ENCODE measurements around the gene NR1D1.

Gene NR1D1

DNA sequence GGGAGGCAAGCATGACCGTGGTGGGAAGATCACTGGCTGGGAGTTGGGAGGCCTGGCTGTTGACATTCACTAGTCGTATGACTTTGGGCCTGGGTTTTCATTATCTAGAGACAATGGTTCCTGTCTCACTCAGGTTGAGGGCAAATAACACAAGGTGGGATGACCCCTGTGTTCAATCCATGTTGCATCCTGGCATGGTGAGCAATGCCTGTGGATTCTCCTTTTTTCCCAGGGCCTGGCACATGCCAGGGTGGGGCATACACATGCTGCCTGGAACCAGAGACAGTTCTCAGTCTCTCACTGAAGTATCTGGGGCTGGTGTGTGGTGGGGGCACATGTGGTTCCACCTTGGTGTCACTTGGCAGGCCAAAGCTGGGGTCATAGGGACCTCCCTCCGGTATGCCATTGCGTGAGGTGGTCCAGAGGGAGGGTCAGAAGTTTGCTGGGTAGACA, 32.2 kb downstream of the NR1D1 start:
- H3K4me3 ChIP-seq (ENCODE audit: insufficient read depth, low read depth, low read length): no peak overlapping the region
- H3K27me3 ChIP-seq (ENCODE audit: control insufficient read depth, insufficient read depth, low read length, poor library complexity, severe bottlenecking): no peaks in the 10 kb centered on the region
- H3K27ac ChIP-seq (ENCODE audit: insufficient read depth, low read depth, low read length, poor library complexity, severe bottlenecking): no peak overlapping the region
- 82 to 85% methylated on average over 4 of the region's 4 CpGs for whole genome bisulfite sequencing, 2 experiments
- no peaks in the 10 kb centered on the region for H3K9me3 ChIP-seq (ENCODE audit: control insufficient read depth, low read length)
- H3K4me1 ChIP-seq (ENCODE audit: control insufficient read depth, insufficient read depth, low read length): peaks cover 78% of the 10 kb centered on the region
- no peaks in the 10 kb centered on the region for H3K36me3 ChIP-seq (ENCODE audit: control insufficient read depth, insufficient read depth, low read length)

DNA sequence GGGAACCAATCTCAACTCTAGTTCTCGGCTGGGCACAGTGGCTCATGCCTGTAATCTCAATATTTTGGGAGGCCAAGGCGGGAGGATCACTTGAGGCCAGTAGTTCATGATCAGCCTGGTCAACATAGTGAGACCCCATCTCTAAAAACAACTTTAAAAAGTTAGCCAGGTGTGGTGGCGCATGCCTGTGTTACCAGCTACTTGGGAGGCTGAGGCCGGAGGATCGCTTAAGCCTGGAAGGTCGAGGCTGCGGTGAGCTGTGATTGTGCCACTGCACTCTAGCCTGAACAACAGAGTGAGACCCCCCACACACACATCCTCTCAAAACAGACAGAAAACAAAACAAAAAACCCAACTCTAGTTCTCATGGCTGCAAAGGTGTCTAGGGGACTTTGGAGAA, 32.7 kb downstream of the NR1D1 start:
- H3K4me3 ChIP-seq (ENCODE audit: insufficient read depth, low read depth, low read length): no peak overlapping the region
- H3K36me3 ChIP-seq (ENCODE audit: control insufficient read depth, insufficient read depth, low read length): no peaks in the 10 kb centered on the region
- no peaks in the 10 kb centered on the region for H3K9me3 ChIP-seq (ENCODE audit: control insufficient read depth, low read length)
- WGBS, 2 experiments: 91 to 95% methylated on average over 7 of the region's 7 CpGs
- peaks cover 73% of the 10 kb centered on the region for H3K4me1 ChIP-seq (ENCODE audit: control insufficient read depth, insufficient read depth, low read length)
- no peaks in the 10 kb centered on the region for H3K27me3 ChIP-seq (ENCODE audit: control insufficient read depth, insufficient read depth, low read length, poor library complexity, severe bottlenecking)
- H3K27ac ChIP-seq (ENCODE audit: insufficient read depth, low read depth, low read length, poor library complexity, severe bottlenecking): no peak overlapping the region

DNA sequence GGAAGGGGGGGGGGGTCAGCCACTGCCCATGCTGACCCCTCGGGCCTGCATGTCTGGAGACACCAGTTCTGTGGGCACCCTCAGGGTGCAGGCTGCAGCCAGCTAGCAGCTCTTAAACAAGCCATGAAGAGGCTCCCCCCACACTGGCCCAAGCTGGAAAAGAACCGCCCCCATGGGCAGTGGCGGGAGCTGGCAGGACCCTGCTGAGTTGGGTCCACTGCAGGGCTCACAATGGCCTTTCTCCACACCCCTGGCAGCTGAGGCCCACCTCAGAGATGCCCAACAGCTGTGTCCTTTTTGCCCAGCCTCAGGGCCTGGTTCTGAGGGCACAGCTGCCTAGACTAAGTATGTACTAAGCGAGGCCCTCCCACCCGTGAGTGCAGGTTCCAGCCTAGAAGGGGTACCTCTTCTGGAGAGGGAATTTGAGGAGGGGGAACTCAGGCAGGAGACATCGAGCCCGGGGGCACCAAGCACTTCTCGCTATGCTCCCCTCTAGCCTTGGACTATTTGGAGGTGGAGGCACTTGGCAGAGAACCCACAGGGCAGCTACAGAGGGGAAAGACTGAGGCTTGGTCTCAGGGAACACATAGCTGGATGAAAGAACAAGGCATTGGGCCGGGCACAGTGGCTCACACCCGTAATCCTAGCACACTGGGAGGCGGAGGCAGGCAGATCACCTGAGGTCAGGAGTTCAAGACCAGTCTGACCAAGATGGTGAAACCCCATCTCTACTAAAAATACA, 34.4 kb downstream of the NR1D1 start:
- Histone ChIP-seq H3K4me1 (ENCODE audit: control insufficient read depth, insufficient read depth, low read length) (peaks cover 69% of the 10 kb centered on the region), H3K36me3 (ENCODE audit: control insufficient read depth, insufficient read depth, low read length) (no peaks in the 10 kb centered on the region), H3K9me3 (ENCODE audit: control insufficient read depth, low read length) (no peaks in the 10 kb centered on the region), H3K27me3 (ENCODE audit: control insufficient read depth, insufficient read depth, low read length, poor library complexity, severe bottlenecking) (peaks cover 4% of the 10 kb centered on the region), H3K4me3 (ENCODE audit: insufficient read depth, low read depth, low read length) (no peak overlapping the region), H3K27ac (ENCODE audit: insufficient read depth, low read depth, low read length, poor library complexity, severe bottlenecking) (no peak overlapping the region)
- 62 to 64% methylated on average over 11 of the region's 11 CpGs for WGBS, 2 experiments

DNA sequence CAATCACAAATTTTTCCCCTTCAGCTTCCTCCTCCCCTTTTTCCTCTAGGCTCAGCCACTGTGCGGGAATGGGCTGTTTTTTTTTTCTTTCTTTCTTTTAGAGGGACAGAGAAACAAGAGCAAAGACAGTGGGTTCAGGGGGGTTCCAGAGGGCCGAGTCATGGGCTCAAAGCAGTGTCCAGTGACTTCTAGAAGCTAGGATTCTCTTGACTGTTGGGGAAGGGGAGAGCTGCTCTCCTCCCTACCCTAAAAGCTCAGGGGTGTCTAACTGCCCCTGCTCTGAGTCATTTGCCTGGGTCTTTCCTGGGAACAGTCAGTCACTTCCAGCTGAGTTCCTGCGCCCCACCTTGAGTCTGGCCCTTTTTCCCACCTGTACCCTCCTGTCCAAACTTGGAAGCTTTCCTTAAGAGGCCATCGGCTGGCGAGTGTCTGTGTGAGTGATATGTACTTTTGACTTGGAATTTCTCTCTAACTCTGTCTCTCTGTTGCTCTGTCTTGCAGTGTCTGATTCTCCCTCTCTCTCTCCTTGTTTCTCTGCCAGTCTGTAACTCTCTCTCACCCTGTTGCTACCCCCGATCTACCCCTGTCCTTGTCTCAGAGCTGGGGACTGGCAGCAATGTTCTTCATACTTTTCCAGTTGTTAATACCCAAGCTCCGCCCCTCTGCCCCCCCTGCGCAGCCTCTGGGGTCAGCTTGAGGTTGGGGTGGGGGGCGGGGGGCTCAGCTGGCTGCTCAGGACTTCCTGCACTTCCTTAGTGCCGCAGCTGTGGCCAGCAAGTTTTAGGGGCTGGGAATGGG, 35.2 kb downstream of the NR1D1 start:
- no peaks in the 10 kb centered on the region for H3K36me3 ChIP-seq (ENCODE audit: control insufficient read depth, insufficient read depth, low read length)

DNA sequence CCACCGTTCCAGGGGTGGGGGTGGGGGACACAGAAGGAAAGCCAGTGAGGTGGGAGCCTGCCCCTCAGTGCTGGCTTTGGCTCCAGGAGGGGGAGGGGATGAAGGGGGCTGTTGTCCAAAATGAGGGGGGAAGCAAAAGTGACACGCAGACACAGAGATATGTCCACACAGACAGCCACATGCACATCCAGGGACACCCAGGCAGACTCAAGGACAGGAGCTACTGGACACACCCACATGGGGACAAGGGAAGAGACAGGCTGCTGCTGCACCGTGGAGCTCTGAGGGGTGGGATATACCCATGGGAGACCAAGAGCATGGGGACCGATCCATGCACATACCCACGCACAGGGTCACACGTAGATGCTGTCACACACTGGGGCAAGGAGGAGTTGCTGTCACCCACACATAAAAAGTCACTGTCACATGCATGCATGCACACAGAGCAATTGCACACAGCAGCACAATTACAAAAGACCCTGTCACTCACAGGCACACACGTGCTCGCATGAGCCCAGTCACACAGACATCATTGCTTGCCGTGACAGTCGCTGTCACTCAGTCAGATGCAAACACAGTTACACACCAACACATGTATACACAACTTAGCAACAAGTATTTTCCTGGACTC, 36.4 kb downstream of the NR1D1 start:
- Histone ChIP-seq H3K27me3 (ENCODE audit: control insufficient read depth, insufficient read depth, low read length, poor library complexity, severe bottlenecking) (peaks cover 4% of the 10 kb centered on the region), H3K27ac (ENCODE audit: insufficient read depth, low read depth, low read length, poor library complexity, severe bottlenecking) (no peak overlapping the region), H3K36me3 (ENCODE audit: control insufficient read depth, insufficient read depth, low read length) (no peaks in the 10 kb centered on the region), H3K4me3 (ENCODE audit: insufficient read depth, low read depth, low read length) (peak overlapping the region; percentile 90), H3K9me3 (ENCODE audit: control insufficient read depth, low read length) (no peaks in the 10 kb centered on the region), H3K4me1 (ENCODE audit: control insufficient read depth, insufficient read depth, low read length) (peaks cover 50% of the 10 kb centered on the region)
- WGBS, 2 experiments: 48 to 53% methylated on average over 10 of the region's 10 CpGs

More for the DNA sequence above, 35.2 kb downstream of the NR1D1 start:
- Histone ChIP-seq H3K4me1 (ENCODE audit: control insufficient read depth, insufficient read depth, low read length) (peaks cover 62% of the 10 kb centered on the region), H3K27ac (ENCODE audit: insufficient read depth, low read depth, low read length, poor library complexity, severe bottlenecking) (peak overlapping the region; percentile 26), H3K9me3 (ENCODE audit: control insufficient read depth, low read length) (no peaks in the 10 kb centered on the region), H3K27me3 (ENCODE audit: control insufficient read depth, insufficient read depth, low read length, poor library complexity, severe bottlenecking) (peaks cover 4% of the 10 kb centered on the region), H3K4me3 (ENCODE audit: insufficient read depth, low read depth, low read length) (peak overlapping the region; percentile 90)
- 18 to 38% methylated on average over 10 of the region's 10 CpGs for WGBS, 2 experiments

DNA sequence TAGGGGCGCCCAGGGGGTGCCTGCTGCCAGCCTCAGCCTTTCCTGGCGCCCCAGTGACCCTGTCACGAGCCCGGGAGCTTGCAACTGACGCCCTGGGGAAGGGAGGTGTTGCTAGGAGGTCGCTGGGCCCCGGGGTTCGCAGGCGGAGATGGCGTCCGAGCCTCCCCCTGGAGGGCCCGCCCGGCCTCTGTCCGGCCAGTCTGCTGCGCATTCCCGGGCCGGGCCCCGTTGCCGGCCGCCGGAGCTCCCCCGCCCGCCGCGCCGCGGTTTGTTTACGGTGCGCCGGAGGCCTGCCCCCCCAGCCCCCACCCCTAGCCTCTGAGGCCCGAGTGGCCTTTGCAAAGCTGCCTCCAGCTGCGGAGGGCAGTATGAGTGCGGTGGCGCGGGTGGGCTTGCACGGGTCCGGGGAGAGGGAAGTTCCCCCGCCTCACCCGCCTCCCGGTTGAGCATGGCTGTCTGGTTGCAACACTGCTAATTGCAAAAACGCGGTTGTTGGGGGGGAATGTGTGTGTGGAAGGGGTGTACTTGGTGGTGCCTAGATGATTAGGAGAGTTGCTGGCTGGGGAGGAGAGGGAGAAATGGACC, 37.1 kb downstream of the NR1D1 start:
- Histone ChIP-seq H3K36me3 (ENCODE audit: control insufficient read depth, insufficient read depth, low read length) (no peaks in the 10 kb centered on the region), H3K4me1 (ENCODE audit: control insufficient read depth, insufficient read depth, low read length) (peaks cover 45% of the 10 kb centered on the region), H3K27me3 (ENCODE audit: control insufficient read depth, insufficient read depth, low read length, poor library complexity, severe bottlenecking) (peaks cover 4% of the 10 kb centered on the region), H3K4me3 (ENCODE audit: insufficient read depth, low read depth, low read length) (peak overlapping the region; percentile 90), H3K27ac (ENCODE audit: insufficient read depth, low read depth, low read length, poor library complexity, severe bottlenecking) (peak overlapping the region; percentile 36), H3K9me3 (ENCODE audit: control insufficient read depth, low read length) (no peaks in the 10 kb centered on the region)
- 0 to 1% methylated on average over 42 of the region's 42 CpGs for WGBS, 2 experiments

DNA sequence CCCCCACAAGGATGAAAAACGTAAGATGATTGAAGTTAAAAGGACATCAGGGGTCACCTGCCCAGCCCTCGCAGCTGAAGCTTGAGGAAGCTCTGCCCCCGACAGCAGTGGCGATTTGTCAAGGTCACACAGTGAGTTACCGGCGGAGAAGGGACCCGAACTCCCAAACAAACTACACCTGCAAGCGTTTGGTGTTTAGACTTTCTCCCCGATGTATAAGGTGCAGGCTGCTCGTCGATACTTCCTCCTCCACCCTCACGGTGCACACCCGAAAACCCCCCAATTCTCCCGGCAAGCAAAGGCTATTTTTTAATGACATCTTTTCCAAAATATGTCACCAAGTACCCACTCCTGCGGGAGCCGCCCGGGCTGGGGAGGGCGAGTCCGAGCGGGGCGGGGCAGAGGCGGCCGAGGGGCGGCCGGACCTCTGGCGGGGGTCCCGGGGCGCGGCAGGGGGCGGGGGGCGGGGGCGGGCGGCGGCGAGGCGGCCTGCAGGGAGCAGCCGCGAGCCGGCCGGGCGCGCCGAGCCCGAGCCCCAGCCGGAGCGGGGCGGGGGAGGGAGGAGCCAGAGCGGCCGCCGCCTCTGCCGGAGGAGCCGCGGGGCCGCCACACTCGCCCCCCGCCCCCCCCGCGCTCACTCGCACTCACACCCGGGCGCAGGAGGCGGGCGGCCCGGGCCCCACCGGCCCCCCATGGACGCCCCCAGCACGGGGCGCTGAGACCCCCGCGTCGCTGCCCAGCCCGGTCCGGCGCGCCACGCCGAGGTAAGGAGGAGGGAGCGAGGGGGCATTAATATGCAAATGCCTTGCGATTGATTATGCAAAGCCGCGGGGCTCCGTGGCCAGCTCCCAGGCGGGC, 37.8 kb downstream of the NR1D1 start, which contains the start of gene THRA:
TSS of gene THRA (plus strand) at position 637 of the 858 bp plus-strand sequence. CDS start 11,524 bp downstream, outside the sequence.
- WGBS, 2 experiments: 1% methylated on average over 83 of the region's 83 CpGs
- Histone ChIP-seq H3K4me1 (ENCODE audit: control insufficient read depth, insufficient read depth, low read length) (peaks cover 41% of the 10 kb centered on the region), H3K9me3 (ENCODE audit: control insufficient read depth, low read length) (no peaks in the 10 kb centered on the region), H3K27ac (ENCODE audit: insufficient read depth, low read depth, low read length, poor library complexity, severe bottlenecking) (peak within 1 kb of the TSS; percentile 36), H3K36me3 (ENCODE audit: control insufficient read depth, insufficient read depth, low read length) (no peaks in the 10 kb centered on the region), H3K27me3 (ENCODE audit: control insufficient read depth, insufficient read depth, low read length, poor library complexity, severe bottlenecking) (peaks cover 4% of the 10 kb centered on the region), H3K4me3 (ENCODE audit: insufficient read depth, low read depth, low read length) (peak within 1 kb of the TSS; percentile 90)

DNA sequence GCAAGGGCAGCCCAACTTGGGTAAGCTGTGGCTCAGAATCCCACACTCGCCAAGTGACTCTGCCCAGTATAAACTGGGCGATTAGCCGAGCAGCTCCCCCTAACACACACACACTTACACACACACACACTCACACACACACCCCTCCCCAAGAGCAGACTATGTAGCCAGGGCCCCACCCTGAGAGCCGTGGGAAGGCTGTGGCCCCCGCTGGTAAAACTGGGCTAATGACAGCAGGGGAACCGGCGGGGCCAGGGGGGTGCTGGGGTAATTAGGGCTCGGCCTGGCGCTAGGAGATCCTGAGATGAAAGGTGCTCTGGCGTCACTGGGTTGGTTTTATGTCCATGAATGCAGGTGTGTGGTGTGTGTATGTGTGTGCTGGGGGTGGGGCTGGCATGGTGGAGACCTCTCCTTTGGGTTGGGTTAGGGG, 38.8 kb downstream of the NR1D1 start:
- Histone ChIP-seq H3K36me3 (ENCODE audit: control insufficient read depth, insufficient read depth, low read length) (no peaks in the 10 kb centered on the region), H3K9me3 (ENCODE audit: control insufficient read depth, low read length) (no peaks in the 10 kb centered on the region), H3K4me3 (ENCODE audit: insufficient read depth, low read depth, low read length) (no peak overlapping the region), H3K4me1 (ENCODE audit: control insufficient read depth, insufficient read depth, low read length) (peaks cover 41% of the 10 kb centered on the region), H3K27ac (ENCODE audit: insufficient read depth, low read depth, low read length, poor library complexity, severe bottlenecking) (no peak overlapping the region), H3K27me3 (ENCODE audit: control insufficient read depth, insufficient read depth, low read length, poor library complexity, severe bottlenecking) (peaks cover 4% of the 10 kb centered on the region)
- WGBS, 2 experiments: 79 to 80% methylated on average over 10 of the region's 10 CpGs

DNA sequence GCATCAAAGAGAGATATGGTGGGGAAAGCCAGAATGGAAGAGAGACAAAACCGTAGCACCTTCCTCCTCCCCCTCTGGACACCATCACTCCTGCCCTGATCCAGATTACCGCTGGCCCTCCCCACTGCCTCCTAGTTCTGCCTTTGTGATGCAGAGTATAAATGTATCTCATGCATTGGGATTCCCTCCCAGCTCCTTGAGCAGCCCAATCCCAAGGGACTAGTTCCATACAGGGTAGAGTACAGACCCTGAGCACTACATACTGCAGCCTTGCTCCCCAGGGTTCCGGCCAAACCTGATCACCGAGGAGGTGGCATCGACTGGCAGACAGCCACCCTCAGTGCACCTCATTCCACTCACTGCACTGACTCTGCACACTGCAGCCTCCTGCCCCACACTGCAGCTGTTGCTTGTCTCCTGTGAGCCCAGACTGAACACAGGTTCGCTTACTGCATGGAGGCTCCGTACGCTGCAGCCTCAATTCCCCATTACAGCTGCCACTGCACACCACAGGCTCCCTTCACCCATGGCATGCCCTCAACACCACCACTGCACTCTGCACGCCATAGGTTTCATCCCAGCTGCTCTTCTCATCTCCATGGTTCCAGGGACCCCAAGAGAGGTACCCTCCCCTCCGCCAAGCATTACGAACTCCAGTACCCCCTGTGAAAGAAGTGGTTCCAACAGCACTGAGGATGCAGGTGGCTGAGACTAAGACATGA, 39.3 kb downstream of the NR1D1 start:
- 77 to 81% methylated on average over 11 of the region's 11 CpGs for WGBS, 2 experiments
- Histone ChIP-seq H3K4me3 (ENCODE audit: insufficient read depth, low read depth, low read length) (no peak overlapping the region), H3K36me3 (ENCODE audit: control insufficient read depth, insufficient read depth, low read length) (no peaks in the 10 kb centered on the region)

More for the DNA sequence above, 39.3 kb downstream of the NR1D1 start:
- H3K27ac ChIP-seq (ENCODE audit: insufficient read depth, low read depth, low read length, poor library complexity, severe bottlenecking): no peak overlapping the region
- no peaks in the 10 kb centered on the region for H3K9me3 ChIP-seq (ENCODE audit: control insufficient read depth, low read length)
- peaks cover 37% of the 10 kb centered on the region for H3K4me1 ChIP-seq (ENCODE audit: control insufficient read depth, insufficient read depth, low read length)
- peaks cover 4% of the 10 kb centered on the region for H3K27me3 ChIP-seq (ENCODE audit: control insufficient read depth, insufficient read depth, low read length, poor library complexity, severe bottlenecking)
